ENCODE data around the gene TMCO5A.
"Not testable (repeated sequence)": the region's sequence is repeated elsewhere in the genome, so short reads cannot be mapped to it uniquely, and the experiment has no call there.

TMCO5A gene

DNA sequence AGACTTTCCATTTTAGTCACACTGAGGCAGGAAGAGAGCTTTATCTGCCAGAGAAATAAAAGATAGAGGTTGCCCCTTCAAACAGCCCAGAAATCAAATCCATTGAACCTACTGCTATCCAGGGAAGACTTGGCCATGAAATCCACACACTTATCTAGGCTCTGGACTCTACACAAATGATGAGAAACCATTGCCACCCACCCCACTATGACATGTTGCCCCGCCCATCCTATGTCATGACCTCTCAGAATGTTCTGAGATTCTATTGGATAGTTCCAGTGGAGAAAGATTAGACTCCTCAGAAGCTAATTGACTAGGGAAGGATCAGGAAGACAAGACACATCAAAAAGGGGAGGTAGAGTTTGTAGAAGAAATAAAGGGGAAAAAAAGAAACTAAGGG, at the start of gene TMCO5A:
TSS of gene TMCO5A (plus strand) at position 301 of the 400 bp plus-strand sequence. CDS start 1,684 bp downstream, outside the sequence.
- no peak for DNase-seq

DNA sequence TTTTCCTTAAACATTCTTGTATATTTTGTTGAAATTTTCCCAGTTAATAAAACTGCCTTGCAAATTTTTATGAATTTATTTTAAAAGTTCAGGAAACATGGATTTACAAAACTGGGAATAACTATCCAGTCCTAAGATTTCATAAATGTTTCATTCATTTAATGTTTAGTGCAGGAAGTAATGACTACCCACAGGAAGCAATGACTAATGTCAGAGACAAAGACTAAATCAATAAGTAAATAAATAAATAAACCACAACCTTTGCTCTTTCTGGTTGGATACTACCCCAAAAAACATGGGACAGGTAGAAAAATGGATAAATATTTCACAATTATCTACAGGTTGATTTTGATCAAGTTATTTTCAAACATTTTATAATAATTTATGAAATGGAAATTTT, 48.8 kb upstream of the TMCO5A start:
- DNase-seq, result no peak

DNA sequence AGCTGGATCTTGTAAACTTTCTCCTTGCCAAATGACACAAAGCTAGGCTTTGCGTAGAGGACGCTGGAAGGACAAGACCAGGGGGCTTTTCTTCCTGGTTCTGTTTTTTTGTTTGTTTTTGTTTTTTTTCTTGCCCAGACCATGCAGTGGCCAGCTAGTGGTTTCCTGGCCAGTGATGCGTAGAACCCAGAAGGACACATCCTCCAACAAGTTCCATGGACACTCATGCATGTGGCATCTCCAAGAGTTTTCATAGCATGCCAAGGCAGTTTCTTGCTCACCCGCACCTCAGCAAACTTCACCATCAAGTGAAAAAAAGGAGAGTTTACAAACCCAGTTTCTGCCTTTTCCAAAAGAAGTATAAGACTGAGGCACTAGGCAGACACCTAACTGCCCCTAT, 46.1 kb upstream of the TMCO5A start:
- DNase-seq, result no peak

DNA sequence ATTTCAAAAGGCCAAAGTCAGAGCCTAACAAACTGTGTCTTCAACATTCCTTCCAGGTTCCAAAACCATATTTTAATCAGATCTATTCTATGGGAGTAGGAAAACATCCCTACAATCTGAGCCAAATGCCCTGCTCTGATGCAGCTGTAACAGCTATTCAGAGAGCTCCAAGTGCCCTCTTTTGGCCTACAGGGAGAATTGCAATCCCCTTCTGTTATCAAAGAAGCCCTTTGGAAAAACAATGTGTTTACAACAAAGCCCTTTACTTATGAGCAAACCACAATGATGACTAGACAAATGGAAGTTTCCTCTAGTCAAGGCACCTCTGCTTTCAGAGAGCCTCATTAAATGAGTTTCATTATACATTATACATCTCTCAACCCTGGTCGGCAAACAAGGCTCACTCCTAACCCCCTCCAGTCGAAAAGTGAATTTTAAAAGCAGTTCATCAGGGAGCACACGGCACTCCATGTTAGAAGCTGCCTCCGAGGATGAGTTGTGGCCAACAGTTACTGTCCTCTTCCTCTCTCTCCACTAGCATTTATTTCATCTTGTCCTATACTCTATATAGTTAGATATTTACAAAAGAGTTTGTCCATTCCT, 42.6 kb upstream of the TMCO5A start:
- no peak for DNase-seq

DNA sequence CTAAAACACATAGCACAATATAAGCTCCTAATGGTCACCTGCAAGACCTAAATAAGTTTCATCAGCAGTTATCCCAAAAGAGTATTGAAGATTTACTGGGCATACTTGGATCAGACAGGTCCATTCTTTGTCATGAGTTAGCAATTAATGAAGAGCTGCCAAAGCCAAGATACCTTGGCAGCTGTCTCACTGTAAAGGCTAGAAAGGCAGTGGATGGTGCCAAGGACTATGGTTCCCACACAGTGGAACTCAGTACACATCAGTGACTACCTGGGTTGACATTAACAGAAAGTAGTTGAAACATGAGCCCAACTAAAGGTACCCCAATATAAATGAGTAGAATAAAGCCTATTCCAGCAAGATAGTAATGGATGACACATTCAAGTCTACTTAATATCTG, 41.1 kb upstream of the TMCO5A start:
- no peak for DNase-seq

DNA sequence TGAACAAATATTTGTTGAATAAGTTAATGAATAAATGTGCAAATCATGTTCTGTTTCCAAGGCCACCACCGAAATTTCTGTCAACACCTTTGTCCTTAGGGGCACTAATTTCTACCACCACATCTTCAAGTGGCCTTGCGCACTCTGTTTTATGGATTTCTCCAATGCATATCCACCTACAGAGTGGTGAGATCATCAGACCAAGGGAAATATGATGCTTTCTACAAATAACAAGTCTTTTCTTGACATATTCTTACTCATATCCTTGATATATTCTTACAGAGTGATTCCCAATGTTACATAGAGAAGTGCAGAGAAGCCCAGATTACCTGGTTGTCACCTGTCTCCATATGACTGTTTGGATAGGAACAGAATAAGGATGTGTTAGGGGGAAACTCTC, 36.1 kb upstream of the TMCO5A start:
- no peak for DNase-seq

DNA sequence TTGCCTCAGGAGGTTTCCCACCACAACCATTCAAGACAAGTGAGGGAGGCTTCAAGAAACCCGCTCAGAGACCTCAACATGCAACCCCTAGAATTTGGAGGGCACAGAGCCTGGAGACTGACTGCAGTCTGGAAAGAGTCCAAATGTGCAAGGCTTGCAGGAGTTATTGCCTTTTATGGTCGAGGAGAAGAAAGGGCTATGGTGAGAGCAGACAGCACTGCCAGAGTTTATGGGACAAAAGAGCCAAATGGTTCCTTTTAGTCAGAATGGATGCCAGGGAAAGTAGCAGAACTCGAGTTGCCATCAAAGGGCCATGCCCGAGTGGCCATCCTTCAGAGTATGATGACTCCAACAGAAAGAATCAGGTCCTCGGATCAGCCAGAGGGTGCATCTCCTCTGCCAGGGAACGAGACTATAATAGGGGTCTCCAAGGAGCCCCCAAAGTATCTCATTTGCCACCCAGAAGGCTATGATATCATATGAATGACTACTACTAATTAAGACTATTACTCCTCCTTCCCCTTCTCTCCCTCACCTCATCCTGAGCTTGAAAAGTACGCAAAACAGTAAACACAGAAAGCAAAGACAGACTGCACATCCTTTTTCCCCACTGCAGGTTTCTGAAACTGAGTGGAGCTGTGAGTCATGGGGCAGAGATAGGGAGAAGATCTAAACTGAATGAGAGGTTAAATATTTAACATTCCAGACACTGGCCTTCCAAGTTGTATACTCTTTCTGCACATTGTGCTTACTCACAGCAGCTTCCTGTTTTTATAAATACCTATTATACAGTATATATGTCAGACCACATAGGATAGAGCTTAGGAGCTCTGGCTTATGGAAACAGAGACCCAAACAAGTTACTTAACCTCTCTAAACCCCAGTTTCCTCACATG, 33.9 kb upstream of the TMCO5A start:
- DNase-seq, result no peak

DNA sequence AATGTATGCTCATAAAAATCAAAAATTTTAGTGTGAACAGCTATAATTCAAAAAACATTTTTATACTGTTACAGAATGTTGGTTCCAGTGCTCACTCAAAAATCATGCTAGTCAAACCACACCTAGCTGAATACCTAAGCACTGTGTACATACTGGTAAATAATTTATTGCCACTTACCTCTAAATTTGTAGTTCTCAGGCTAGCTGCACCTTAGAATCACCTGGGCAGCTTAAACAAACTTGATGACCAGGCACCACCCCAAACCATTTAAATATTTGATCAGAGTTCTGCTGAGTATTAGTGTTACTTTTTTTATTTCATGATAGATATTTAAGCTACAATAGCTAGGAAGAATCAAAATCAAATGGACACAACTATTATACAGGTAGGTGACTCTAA, 32.3 kb upstream of the TMCO5A start:
- DNase-seq, result no peak

DNA sequence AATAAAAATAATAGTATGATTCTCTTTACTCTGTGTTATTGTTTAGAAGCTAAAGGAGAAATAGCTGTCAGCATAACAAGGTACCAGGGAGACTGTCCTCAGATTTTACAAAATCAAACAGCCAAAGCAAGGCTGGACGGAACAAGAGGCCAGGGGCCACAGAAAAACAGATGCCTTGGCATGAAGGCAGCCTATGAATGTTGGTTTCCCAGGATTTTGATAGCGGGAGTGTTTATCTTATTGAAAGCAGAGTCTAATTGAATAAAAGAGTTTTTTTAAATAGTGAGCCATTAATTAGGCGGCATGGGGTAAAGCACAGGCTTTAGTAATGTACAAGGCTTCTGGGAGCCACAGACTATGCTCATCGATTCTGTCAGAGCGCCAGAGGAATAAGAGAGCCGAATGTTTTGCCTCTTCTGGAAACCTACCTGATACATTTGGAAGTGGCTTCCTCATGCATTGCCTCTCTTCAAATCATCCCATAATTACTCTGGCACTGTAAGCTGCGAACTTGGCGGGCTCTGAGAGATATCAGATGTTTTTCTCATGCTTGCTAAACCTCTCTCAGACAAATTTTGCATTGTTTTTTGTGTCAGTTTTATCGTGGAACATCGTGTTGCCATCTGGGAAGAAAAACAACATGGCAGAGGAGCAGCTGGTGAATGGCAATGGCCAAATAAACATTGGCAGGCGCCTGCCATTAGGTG, 30.4 kb upstream of the TMCO5A start:
- DNase-seq, result no peak

DNA sequence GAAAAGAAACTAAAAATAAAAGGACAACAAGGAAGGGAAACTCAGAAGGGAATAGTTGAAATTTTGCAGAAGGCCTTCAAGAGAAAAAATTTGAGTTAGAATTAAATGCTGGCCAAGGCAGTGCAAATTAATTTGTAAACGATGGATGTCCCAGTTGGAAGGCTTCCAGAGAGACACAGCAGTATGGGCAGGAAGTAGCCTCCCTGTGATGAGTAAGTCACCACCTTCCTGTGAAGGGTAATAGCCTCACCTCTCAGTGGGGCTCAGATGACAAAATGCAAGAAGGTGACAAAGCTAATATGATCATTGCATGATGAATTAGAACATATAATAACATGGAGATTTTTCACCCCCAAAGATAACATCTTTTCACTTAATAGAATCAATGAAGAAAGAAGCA, 27.3 kb upstream of the TMCO5A start:
- DNase-seq, result no peak

DNA sequence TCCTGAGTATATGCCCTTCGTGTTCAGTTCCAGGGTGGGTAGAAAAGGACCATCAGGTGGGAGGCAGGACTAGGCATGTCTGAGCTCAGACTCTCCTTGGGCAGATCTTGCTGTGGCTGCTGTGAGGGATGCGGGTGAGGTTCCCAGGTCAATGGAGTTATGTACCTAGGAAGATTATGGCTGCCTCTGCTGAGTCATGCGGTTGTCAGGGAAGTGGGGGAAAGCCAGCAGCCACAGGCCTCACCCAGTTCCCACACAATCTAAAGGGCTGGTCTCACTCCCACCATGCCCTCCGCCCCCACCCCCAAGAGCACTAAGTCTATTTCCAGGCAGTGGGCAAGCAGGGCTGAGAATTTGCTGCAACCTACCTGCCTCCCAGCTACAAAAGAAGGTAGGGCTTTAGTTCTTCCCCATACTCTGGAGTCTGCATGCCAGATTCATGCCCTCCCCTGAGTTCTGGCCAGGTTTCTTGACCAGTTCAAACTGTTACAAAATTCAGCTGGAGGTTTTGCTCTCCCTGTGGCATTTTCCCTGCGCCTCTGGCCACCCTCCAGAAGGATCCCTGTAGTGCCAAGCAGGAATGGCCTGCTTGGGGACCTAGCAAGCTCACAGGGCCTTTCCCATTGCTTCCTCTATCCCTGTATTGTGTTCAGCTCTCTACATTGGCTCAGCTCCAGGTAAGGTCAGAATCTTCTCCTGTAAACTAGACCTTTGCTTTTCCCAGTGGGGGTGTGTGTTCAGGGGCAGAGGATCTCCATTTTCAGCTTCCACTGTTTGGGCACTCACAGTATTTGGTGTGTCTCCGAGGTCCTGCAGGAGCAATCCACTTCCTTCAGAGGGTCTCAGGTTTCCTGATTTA, 12.7 kb upstream of the TMCO5A start:
- DNase-seq, result no peak

DNA sequence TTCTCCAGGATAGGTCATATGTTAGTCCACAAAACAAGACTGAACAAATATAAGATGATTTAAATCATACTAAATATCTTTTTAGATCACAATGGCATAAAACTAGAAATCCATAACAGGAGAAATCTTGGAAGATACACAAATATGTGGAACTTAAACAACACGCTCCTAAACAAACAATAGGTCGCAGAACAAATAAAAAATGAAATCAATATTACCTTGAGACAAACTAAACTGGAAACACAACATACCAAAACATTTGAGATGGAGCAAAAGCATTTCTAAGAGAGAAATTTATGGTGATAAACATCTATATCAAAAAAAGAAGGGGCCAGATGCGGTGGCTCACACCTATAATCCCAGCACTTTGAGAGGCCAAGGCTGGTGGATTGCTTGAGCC, 8.3 kb upstream of the TMCO5A start:
- DNase-seq, result no peak

DNA sequence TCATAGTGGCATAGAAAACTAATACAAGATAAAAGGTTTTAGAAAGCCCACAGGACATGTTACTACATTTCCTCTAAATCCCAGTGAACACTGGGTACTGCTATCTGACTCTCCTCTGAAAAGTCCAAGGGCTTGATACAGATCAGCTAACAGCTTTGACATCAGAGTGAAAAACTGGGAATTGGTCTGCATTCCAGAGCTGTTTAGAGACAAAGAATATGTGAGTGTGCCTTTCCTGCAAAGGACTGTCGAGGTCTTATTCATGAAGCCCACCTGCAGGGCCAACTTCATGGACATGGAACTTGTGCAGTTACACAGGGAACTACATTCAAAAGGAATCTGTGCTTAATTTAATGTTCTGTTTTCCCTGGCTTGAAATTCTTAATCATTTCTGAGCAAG, 5.2 kb upstream of the TMCO5A start:
- DNase-seq, result no peak

DNA sequence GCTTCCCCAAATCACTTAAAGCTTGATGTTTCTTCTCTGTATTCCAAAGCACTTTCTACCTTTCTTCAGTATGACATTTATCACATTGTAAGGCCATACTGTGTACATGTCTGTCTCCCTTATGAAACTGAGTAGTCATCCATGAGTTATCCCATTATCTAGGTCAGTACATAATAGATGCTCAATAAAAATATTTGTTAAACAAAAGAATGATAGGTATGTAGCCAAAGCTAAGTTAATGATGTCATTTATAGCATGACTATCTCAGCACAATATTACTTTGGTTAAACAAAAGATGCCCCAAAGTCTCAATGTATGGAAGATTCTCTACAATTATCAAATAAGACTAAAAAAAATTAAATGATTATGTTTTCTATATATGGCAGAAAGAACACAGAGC, 3.1 kb upstream of the TMCO5A start:
- DNase-seq, result no peak

DNA sequence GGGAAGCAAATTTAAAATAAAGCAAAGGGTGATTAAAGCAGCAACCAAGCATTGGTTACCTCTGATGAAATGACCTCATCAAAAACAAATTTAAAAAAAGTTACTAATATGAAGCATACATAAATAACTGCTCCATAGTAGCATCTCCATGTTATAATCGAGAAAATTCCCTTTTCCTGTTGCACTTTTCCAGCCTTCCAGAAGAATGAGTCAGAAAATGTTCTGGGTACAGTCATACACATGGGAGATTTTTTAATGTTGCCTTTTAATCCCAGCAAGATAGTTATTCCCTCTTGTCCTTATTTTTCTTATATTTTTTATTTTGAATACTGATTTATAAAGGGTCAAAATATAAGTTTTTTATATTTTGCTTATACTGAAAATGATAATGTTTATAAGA, 2.6 kb upstream of the TMCO5A start:
- no peak for DNase-seq

DNA sequence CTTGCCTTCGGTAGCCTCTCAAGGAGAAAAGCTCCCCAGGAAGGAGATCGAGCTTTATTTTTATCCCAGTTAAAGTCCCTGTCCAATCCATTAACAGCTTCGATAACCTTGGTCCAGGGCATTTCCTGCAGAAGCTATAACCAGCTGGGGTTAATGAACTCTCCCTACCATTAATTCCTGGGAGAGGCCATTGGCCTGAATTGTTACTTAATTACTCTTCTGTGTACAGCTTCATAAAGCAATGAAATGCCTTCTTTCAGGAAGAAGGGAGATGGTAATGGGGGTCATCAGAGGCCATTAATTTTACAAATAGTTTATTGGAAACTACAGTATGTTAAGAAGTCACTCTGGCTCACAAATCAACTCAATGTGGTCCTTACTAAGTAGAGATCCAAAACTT, 1.9 kb upstream of the TMCO5A start:
- no peak for DNase-seq

DNA sequence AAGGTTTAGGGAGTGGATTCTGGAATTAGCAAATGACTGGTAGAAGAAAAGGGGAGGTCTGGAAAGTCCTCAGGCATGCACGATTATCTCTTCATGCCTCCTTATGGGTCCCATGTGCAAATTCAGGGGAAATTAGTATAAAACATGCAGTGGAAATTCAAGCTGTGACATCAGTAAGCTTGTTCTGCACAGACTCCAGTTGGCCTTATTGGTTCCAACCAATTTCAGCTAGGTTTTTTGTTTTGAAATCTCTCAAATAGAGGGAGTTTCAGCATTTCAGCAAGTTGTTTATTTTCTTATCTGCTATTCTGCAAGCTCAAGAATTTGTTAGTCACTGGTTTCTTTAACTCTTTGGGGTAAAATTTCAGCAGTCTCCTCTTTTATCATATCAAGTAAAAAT, 774 bp upstream of the TMCO5A start:
- DNase-seq, result no peak

DNA sequence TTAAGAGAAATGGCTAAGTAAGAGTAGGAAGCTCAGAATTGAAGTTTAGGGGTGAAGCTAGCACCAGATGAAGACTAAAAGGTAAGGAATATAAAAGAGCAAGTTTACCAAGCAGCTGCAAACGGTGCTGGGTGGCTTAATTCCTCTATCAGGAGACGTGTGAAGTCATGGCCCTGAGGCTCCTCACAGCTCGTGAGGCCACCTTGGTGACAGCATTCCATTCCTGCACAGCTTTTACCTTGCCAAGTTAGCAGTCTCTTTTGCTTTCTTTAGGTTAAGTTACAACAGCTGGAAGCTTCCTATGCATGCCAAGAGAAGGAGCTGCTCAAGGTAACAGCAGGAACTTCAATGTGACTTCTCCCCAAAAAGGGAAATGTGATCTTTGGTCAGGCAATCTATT, 6.4 kb downstream of the TMCO5A start:
- no peak for DNase-seq

DNA sequence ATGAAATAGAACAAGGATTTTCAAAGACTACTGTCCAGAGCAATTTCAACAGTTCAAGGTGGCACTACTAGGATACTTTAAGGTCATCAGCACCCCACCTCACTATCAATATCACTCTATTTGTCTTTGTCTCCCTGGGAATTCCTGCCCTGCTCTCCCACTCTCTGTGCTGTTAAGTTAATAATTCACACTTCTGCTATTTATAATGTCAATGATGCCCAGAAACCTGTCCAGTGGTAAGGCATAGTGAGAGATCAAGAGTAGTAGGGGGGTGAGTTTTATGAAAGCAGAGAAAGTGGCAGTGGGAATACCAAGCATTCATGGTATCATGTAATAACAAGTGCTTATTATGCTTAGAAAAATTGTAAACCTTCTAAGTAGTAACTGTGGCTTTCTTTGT, 7.3 kb downstream of the TMCO5A start:
- no peak for DNase-seq

DNA sequence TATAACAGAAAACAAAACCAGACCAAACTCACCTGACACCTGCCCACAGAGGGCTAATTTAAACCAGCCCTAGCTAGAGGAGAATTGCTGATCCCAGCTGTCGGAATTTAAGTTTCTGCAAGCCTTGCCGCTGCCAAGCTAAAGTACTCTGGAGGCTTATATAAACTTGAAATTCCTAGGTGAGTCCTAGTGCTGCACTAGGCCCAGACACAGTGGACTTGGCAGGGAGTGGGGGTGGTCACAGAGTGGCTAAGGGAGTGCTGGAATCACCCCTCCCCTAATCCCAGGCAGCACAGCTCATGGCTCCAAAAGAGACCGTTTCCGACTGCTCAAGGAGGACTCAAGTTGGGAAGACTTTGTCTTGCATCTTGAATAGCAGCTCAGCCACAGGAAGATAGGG, 17.6 kb downstream of the TMCO5A start:
- DNase-seq, result no peak

DNA sequence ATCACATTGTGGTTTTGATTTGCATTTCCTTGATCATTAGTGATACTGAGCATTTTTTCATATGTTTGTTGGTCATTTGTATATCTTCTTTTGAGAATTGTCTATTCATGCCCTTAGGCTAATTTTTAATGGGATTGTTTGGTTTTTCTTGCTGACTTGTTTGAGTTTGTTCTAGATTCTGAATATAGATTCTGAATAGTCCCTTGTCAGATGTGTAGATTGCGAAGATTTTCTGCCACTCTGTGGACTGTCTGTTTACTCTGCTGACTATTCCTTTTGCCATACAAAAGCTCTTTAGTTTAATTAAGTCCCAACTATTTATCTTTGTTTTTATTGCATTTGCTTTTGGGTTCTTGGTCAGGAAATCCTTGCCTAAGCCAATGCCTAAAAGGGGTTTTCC, 26.3 kb downstream of the TMCO5A start:
- DNase-seq, result not testable (repeated sequence)

DNA sequence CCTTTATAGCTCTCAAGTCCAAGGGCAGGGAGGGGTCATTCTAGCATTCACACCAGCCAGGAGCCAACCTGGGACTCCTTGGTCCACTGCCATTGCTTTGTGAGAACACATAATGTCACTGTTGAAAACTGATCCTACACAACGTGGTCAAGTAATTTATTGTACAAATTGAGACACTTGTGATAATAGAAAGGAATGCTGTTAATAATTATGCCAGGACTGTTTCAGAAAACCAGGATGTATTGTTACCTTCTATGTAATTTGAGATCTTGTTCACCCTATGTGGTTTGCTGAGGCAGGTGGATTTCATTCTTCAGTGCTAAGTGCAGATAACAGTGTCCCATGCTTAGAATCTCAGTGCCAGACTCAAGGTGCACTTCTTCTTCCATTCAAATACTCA, 33.3 kb downstream of the TMCO5A start:
- DNase-seq, result no peak

DNA sequence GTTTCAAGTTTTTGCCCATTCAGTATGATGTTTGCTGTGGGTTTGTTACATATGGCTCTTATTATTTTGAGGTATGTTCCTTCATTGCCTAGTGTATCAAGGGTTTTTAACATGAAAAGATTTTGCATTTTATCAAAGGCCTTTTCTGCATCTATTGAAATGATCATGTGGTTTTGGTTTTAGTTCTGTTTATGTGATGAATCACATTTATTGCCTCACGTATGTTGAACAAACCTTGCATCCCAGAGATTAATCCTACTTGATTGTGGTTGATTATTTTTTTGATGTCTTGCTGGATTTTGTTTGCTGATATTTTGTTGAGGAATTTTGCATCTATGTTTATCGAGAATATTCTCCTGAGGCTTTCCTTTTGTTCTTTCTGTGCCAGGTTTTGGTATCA, 39.4 kb downstream of the TMCO5A start:
- DNase-seq, result no peak
